NT2/D1 (cell line): ENCODE measurements around the gene RNASE8.
A peak's percentile ranks its signal among the peaks of the same experiment; 100 is the strongest.

Experiments used
- DNase-seq: peaks from one replicate; pipeline ENCODE4 v3.0.0-alpha.2; 2011; ENCODE audit warnings: low read depth, low spot score
- H3K27me3 ChIP-seq: 2 replicates; pipeline ENCODE4 v1.6.0; 2011; ENCODE audit warnings: mild to moderate bottlenecking; ENCODE audit not compliant: insufficient read length, insufficient read depth
- H3K36me3 ChIP-seq: 2 replicates; pipeline ENCODE4 v1.6.1; 2011; ENCODE audit warnings: mild to moderate bottlenecking, low read length, mixed read lengths; ENCODE audit not compliant: insufficient read depth, insufficient read length
- H3K4me1 ChIP-seq: 2 replicates; pipeline ENCODE4 v1.5.1; 2011; ENCODE audit not compliant: insufficient read depth, insufficient read length
- H3K4me3 ChIP-seq: 2 replicates; pipeline ENCODE4 v1.5.1; 2011; ENCODE audit warnings: low read depth; ENCODE audit not compliant: insufficient read length
- H3K9ac ChIP-seq: 2 replicates; pipeline ENCODE4 v1.6.0; 2011; ENCODE audit warnings: low read depth; ENCODE audit not compliant: insufficient read length
- H3K9me3 ChIP-seq: 2 replicates; pipeline ENCODE4 v1.5.1; 2011; ENCODE audit warnings: mild to moderate bottlenecking, low read length; ENCODE audit not compliant: insufficient read depth
- SUZ12 ChIP-seq: IDR thresholded peaks from 2 replicates; pipeline ENCODE4 v1.6.1; 2011; ENCODE audit not compliant: insufficient read length, insufficient read depth; ENCODE audit errors: extremely low read depth
- YY1 ChIP-seq: IDR thresholded peaks from 2 replicates; pipeline ENCODE4 v1.6.1; 2011; ENCODE audit not compliant: insufficient read length, insufficient read depth
- ZNF274 ChIP-seq: IDR thresholded peaks from 2 replicates; pipeline ENCODE4 v1.6.1; 2011; ENCODE audit warnings: mild to moderate bottlenecking, low read depth, low read length

The RNASE8 gene

GRCh38 chr14:21099596-21099985 lies 42.0 kb downstream of the RNASE8 start:
- Histone ChIP-seq H3K9ac (peak overlapping the region; percentile 54), H3K36me3 (peaks cover 2% of the 10 kb centered on the region), H3K4me3 (no peak overlapping the region), H3K9me3 (no peaks in the 10 kb centered on the region), H3K4me1 (peaks cover 10% of the 10 kb centered on the region), H3K27me3 (no peaks in the 10 kb centered on the region)
- no peak for DNase-seq
- TF ChIP-seq YY1 (no peak), SUZ12 (no peak), ZNF274 (no peak)

- Histone ChIP-seq H3K9me3 (no peaks in the 10 kb centered on the region), H3K4me3 (no peak within 1 kb of the TSS), H3K27me3 (no peaks in the 10 kb centered on the region), H3K36me3 (peaks cover 2% of the 10 kb centered on the region), H3K4me1 (peaks cover 10% of the 10 kb centered on the region), H3K9ac (no peak within 1 kb of the TSS)
- no peak for DNase-seq
- TF ChIP-seq ZNF274 (no peak), YY1 (no peak), SUZ12 (no peak)
Observed at GRCh38 chr14:21100931-21101330, 43.3 kb downstream of the RNASE8 start, which contains the start of gene TMEM253. TSS of gene TMEM253 (plus strand) at chr14:21101066. CDS start at chr14:21101344, 278 bp downstream.

GRCh38 chr14:21101802-21102413 lies 44.3 kb downstream of the RNASE8 start:
- H3K4me1 ChIP-seq: peaks cover 10% of the 10 kb centered on the region
- no peak overlapping the region for H3K4me3 ChIP-seq
- no peak overlapping the region for H3K9ac ChIP-seq
- H3K27me3 ChIP-seq: no peaks in the 10 kb centered on the region
- H3K9me3 ChIP-seq: no peaks in the 10 kb centered on the region
- DNase-seq: no peak
- H3K36me3 ChIP-seq: peaks cover 2% of the 10 kb centered on the region
- TF ChIP-seq SUZ12: no peak
- TF ChIP-seq YY1: no peak
- TF ChIP-seq ZNF274: no peak

GRCh38 chr14:21102521-21103410 lies 45.1 kb downstream of the RNASE8 start:
- peak overlapping the region; percentile 83 for H3K4me3 ChIP-seq
- H3K9me3 ChIP-seq: no peaks in the 10 kb centered on the region
- H3K9ac ChIP-seq: peak overlapping the region; percentile 96
- DNase-seq: no peak
- no peak for TF ChIP-seq ZNF274
- no peak for TF ChIP-seq YY1
- no peak for TF ChIP-seq SUZ12
- peaks cover 2% of the 10 kb centered on the region for H3K36me3 ChIP-seq
- H3K27me3 ChIP-seq: no peaks in the 10 kb centered on the region
- H3K4me1 ChIP-seq: peaks cover 13% of the 10 kb centered on the region

- Histone ChIP-seq H3K9me3 (no peaks in the 10 kb centered on the region), H3K4me1 (peaks cover 13% of the 10 kb centered on the region), H3K36me3 (peaks cover 2% of the 10 kb centered on the region), H3K27me3 (no peaks in the 10 kb centered on the region), H3K9ac (peak overlapping the region; percentile 96), H3K4me3 (peak overlapping the region; percentile 83)
- TF ChIP-seq SUZ12 (no peak), YY1 (no peak), ZNF274 (no peak)
- DNase-seq: no peak
Observed at GRCh38 chr14:21103411-21103709, 45.7 kb downstream of the RNASE8 start.

GRCh38 chr14:21103710-21104447 lies 46.3 kb downstream of the RNASE8 start:
- TF ChIP-seq ZNF274: no peak
- no peak for TF ChIP-seq SUZ12
- no peak for TF ChIP-seq YY1
- H3K36me3 ChIP-seq: peaks cover 2% of the 10 kb centered on the region
- H3K9me3 ChIP-seq: no peaks in the 10 kb centered on the region
- no peaks in the 10 kb centered on the region for H3K27me3 ChIP-seq
- H3K4me1 ChIP-seq: peaks cover 13% of the 10 kb centered on the region
- peak overlapping the region; percentile 96 for H3K9ac ChIP-seq
- peak overlapping the region; percentile 83 for H3K4me3 ChIP-seq
- peak; percentile 89 for DNase-seq
